Liver (tissue), 9 donors: ENCODE results near the gene INPP4A. TPM values are rescaled to one million over a fixed set of nuclear protein-coding genes. Genes with fewer than 3 reads are reported as not detected.

ENCODE experiments used
- DNase-seq: peaks from one replicate; pipeline ENCODE4 v3.0.0-alpha.2; 2017; ENCODE audit warnings: low spot score
- H3K27ac ChIP-seq, 2 donors: one replicate each; pipeline ENCODE4 v1.7.0; 2013; ENCODE audit warnings: inconsistent platforms in 2 of 2, low read length in 2 of 2, control low read depth in 1 of 2, low read depth in 1 of 2, mild to moderate bottlenecking in 1 of 2
- H3K27me3 ChIP-seq, 4 donors: one replicate each; pipeline versions ENCODE4 v1.6.1 to v1.7.0; 2013; ENCODE audit warnings: low read length in 3 of 4, inconsistent platforms in 1 of 4, mild to moderate bottlenecking in 1 of 4, moderate library complexity in 1 of 4; ENCODE audit not compliant: control insufficient read depth in 4 of 4, insufficient read depth in 4 of 4
- H3K36me3 ChIP-seq, 4 donors: one replicate each; pipeline versions ENCODE4 v1.6.1 to v1.7.0; 2013; ENCODE audit warnings: low read length in 3 of 4, mild to moderate bottlenecking in 3 of 4, low read depth in 1 of 4, moderate library complexity in 1 of 4; ENCODE audit not compliant: control insufficient read depth in 4 of 4, insufficient read depth in 3 of 4
- H3K4me1 ChIP-seq, 4 donors: one replicate each; pipeline versions ENCODE4 v1.6.1 to v1.7.0; 2013; ENCODE audit warnings: low read length in 3 of 4, mild to moderate bottlenecking in 3 of 4, moderate library complexity in 1 of 4; ENCODE audit not compliant: control insufficient read depth in 4 of 4, insufficient read depth in 4 of 4
- H3K4me3 ChIP-seq, 3 donors: one replicate each; pipeline versions ENCODE4 v1.6.1 to v1.7.0; 2013; ENCODE audit warnings: low read length in 3 of 3, control low read depth in 1 of 3, low read depth in 1 of 3, mild to moderate bottlenecking in 1 of 3
- H3K9ac ChIP-seq, 2 donors: one replicate each; pipeline ENCODE4 v1.7.0; 2013; ENCODE audit warnings: low read length in 2 of 2, mild to moderate bottlenecking in 2 of 2, moderate library complexity in 2 of 2, control low read depth in 1 of 2, low read depth in 1 of 2
- H3K9me3 ChIP-seq, 4 donors: one replicate each; pipeline versions ENCODE4 v1.6.1 to v1.7.0; 2013; ENCODE audit warnings: low read length in 3 of 4; ENCODE audit not compliant: control insufficient read depth in 4 of 4
- ATF3 ChIP-seq: IDR thresholded peaks from 2 replicates; pipeline ENCODE4 v1.6.1; 2016; ENCODE audit warnings: antibody characterized with exemption
- CTCF ChIP-seq: fragments of 150-350 bp; IDR thresholded peaks from 2 replicates; pipeline ENCODE4 v1.5.1; 2017; ENCODE audit warnings: improper control_type of control experiment, low read depth, low read length; ENCODE audit not compliant: missing input control
- EGR1 ChIP-seq, 2 donors: IDR thresholded peaks; 2 replicates each; pipeline ENCODE4 v1.6.1; 2016 to 2018; ENCODE audit warnings: antibody characterized with exemption in 2 of 2, low read depth in 2 of 2
- FOXA1 ChIP-seq: IDR thresholded peaks from 2 replicates; pipeline ENCODE4 v1.6.1; 2016; ENCODE audit warnings: antibody characterized with exemption
- FOXA2 ChIP-seq: IDR thresholded peaks from 2 replicates; pipeline ENCODE4 v1.6.1; 2016; ENCODE audit warnings: antibody characterized with exemption
- GABPA ChIP-seq, 2 donors: IDR thresholded peaks in 1 of 2; conservative IDR thresholded peaks in 1 of 2; 2 replicates each; pipeline ENCODE4 v1.6.1; 2016; ENCODE audit warnings: antibody characterized with exemption in 2 of 2, mild to moderate bottlenecking in 1 of 2, moderate library complexity in 1 of 2
- HNF4A ChIP-seq, 2 donors: conservative IDR thresholded peaks; 2 replicates each; pipeline ENCODE4 v1.6.1; 2016; ENCODE audit warnings: antibody characterized with exemption in 2 of 2, mild to moderate bottlenecking in 2 of 2
- HNF4G ChIP-seq: IDR thresholded peaks from 2 replicates; pipeline ENCODE4 v1.6.1; 2016; ENCODE audit warnings: antibody characterized with exemption
- JUND ChIP-seq, 2 donors: IDR thresholded peaks; 2 replicates each; pipeline ENCODE4 v1.6.1; 2016; ENCODE audit warnings: antibody characterized with exemption in 2 of 2
- MAX ChIP-seq: IDR thresholded peaks from 2 replicates; pipeline ENCODE4 v1.6.1; 2016; ENCODE audit warnings: antibody characterized with exemption
- NR2F2 ChIP-seq: IDR thresholded peaks from 2 replicates; pipeline ENCODE4 v1.6.1; 2016; ENCODE audit warnings: antibody characterized with exemption
- REST ChIP-seq: IDR thresholded peaks from 2 replicates; pipeline ENCODE4 v1.6.1; 2016; ENCODE audit warnings: antibody characterized with exemption, mild to moderate bottlenecking
- RXRA ChIP-seq, 2 donors: IDR thresholded peaks; 2 replicates each; pipeline ENCODE4 v1.6.1; 2017 to 2018; ENCODE audit warnings: antibody characterized with exemption in 2 of 2, mild to moderate bottlenecking in 1 of 2
- SP1 ChIP-seq: IDR thresholded peaks from 2 replicates; pipeline ENCODE4 v1.6.1; 2018; ENCODE audit warnings: antibody characterized with exemption, mild to moderate bottlenecking
- TAF1 ChIP-seq: conservative IDR thresholded peaks from 2 replicates; pipeline ENCODE4 v1.6.1; 2016; ENCODE audit warnings: antibody characterized with exemption, mild to moderate bottlenecking
- YY1 ChIP-seq: IDR thresholded peaks from 2 replicates; pipeline ENCODE4 v1.6.1; 2016; ENCODE audit warnings: antibody characterized with exemption, mild to moderate bottlenecking
- ZBTB33 ChIP-seq: IDR thresholded peaks from 2 replicates; pipeline ENCODE4 v1.6.1; 2016; ENCODE audit warnings: antibody characterized with exemption
- WGBS: extraction: QIAGEN DNeasy Blood & Tissue Kit; methylation state at CpG from one replicate; pipeline ENCODE4 v1.1.7; 2013; 5-methylcytosine and 5-hydroxymethylcytosine counted together
- polyA plus RNA-seq, 2 donors: library from polyadenylated mRNA; stranded (reverse) in 1 of 2; unstranded in 1 of 2; fragments of 200-250 nt in 1 of 2; fragments of >200 nt in 1 of 2; fragmentation: Nextera tagmentation in 1 of 2; extraction: Ambion mirVana in 1 of 2; gene quantifications; one replicate each; pipeline versions ENCODE4 v1.2.1 to v1.2.3, GENCODE V29; 2013 to 2015
- total RNA-seq, 2 donors: library from RNA; depleted of rRNA; stranded (reverse); fragments of >200 nt; gene quantifications; one replicate each; pipeline ENCODE4 v1.2.3, GENCODE V29; 2014
- donor health status: healthy.
- donor health status: healthy.
- donor health status: healthy.
- donor health status: healthy.
- donor health status: healthy.

The INPP4A gene
- total and polyA plus RNA-seq, 4 donors, result 2.9 to 14.9 (median 7.2) TPM

- TF ChIP-seq ZBTB33, result no peak
These were observed 170.8 kb downstream of the INPP4A start (continued) for GRCh38 chr2:98615481-98615880.

- Histone ChIP-seq H3K4me3 (no peak overlapping the region), H3K9me3 (no peaks in the 10 kb centered on the region), H3K27ac (no peak overlapping the region), H3K27me3 (no peaks in the 10 kb centered on the region), H3K4me1 (no peaks in the 10 kb centered on the region), H3K36me3 (peaks cover 1 to 47% (median 42%) of the 10 kb centered on the region in 4 donors), H3K9ac (no peak overlapping the region)
- 70% methylated on average over 5 of the region's 5 CpGs for WGBS
- no peak for DNase-seq
- TF ChIP-seq RXRA (IDR thresholded peaks at IDR 0.05) (no peak), GABPA (IDR thresholded peaks at IDR 0.05 in 1 of 2, conservative IDR thresholded peaks at IDR 0.05 in 1 of 2) (no peak), JUND (IDR thresholded peaks at IDR 0.05) (no peak), ATF3 (no peak), HNF4A (conservative IDR thresholded peaks at IDR 0.05) (no peak), CTCF (no peak), REST (no peak), ZBTB33 (no peak), NR2F2 (no peak), MAX (no peak), YY1 (no peak), TAF1 (no peak), HNF4G (no peak), FOXA1 (no peak), FOXA2 (no peak), SP1 (no peak), EGR1 (IDR thresholded peaks at IDR 0.05; ENCODE audit: low read depth in 2 of 2) (no peak)
These were observed 172.5 kb downstream of the INPP4A start for GRCh38 chr2:98617149-98617548.
